Large intestine (tissue), 3 donors: ENCODE results near the gene CXCL13. TPM values are rescaled to one million over a fixed set of nuclear protein-coding genes. Genes with fewer than 3 reads are reported as not detected.

Experiments
- DNase-seq, 2 donors: peaks; one replicate each; pipeline versions ENCODE4 v3.0.0 to v3.0.0-alpha.2; 2013
- H3K27ac ChIP-seq: one replicate; pipeline ENCODE4 v1.5.1; 2013; ENCODE audit warnings: low read length
- H3K27me3 ChIP-seq: 2 replicates; pipeline ENCODE4 v1.6.1; 2013; ENCODE audit warnings: low read length; ENCODE audit not compliant: control insufficient read depth, insufficient read depth
- H3K36me3 ChIP-seq: 2 replicates; pipeline ENCODE4 v1.6.1; 2013; ENCODE audit warnings: low read length; ENCODE audit not compliant: control insufficient read depth, insufficient read depth
- H3K4me1 ChIP-seq: one replicate; pipeline ENCODE4 v1.6.1; 2013; ENCODE audit warnings: low read length; ENCODE audit not compliant: control insufficient read depth, insufficient read depth
- H3K4me3 ChIP-seq: one replicate; pipeline ENCODE4 v1.5.1; 2013; ENCODE audit warnings: low read length
- H3K9me3 ChIP-seq: one replicate; pipeline ENCODE4 v1.6.1; 2013; ENCODE audit warnings: mild to moderate bottlenecking, low read depth, low read length, moderate library complexity; ENCODE audit not compliant: control insufficient read depth
- WGBS: methylation state at CpG from one replicate; pipeline ENCODE4 v1.1.5; 2013; ENCODE audit warnings: low lambda C conversion rate; ENCODE audit not compliant: insufficient coverage; 5-methylcytosine and 5-hydroxymethylcytosine counted together
- polyA plus RNA-seq: library from polyadenylated mRNA; unstranded; fragments of 120-200 nt; gene quantifications from one replicate; pipeline ENCODE4 v1.2.1, GENCODE V29; 2013

Gene CXCL13
- polyA plus RNA-seq, 1 donor = 5.2 TPM

DNA sequence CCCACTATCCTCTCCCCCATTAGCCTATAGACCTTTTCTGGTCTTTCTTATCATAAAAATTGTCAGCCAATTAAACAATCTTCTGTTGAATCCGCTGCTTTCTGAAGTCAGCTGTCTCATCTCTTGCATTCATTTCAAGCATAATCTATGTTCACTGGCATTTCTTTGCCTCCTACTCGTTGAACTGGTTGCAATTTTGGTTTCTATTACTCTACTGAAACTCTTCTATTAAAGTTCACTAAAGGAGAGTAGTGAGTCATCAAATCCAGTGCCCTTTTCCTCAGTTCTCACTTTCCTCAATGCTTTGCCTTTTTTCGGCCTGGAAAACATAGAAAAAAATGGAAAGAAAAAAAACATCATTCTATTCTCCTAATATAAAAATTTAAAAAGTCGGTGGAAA, 23.9 kb upstream of the CXCL13 start:
- Histone ChIP-seq H3K27ac (no peak overlapping the region), H3K4me1 (no peaks in the 10 kb centered on the region), H3K4me3 (no peak overlapping the region), H3K9me3 (no peaks in the 10 kb centered on the region), H3K27me3 (no peaks in the 10 kb centered on the region), H3K36me3 (no peaks in the 10 kb centered on the region)
- WGBS = 83% methylated on average over 3 of the region's 4 CpGs
- no peak for DNase-seq

DNA sequence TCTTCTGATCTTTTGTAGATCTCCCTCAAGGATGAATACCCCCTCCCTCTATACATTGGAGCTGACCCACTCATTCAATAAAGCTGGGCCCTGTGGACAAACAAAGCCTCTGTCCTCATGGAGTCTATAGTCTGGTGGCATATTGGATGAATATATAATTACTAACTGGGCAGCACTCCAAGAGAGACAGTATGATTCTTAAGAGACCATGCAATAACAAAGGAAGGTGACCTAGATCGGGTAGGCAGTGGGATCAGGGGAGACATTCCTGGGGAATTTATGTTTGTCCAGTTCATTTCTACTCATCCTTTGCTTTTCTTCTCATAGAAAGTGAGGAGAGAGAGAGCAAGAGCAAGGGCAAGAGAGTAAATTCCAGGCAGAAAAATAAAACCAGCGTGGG, 23.5 kb upstream of the CXCL13 start:
- H3K27me3 ChIP-seq = no peaks in the 10 kb centered on the region

DNA sequence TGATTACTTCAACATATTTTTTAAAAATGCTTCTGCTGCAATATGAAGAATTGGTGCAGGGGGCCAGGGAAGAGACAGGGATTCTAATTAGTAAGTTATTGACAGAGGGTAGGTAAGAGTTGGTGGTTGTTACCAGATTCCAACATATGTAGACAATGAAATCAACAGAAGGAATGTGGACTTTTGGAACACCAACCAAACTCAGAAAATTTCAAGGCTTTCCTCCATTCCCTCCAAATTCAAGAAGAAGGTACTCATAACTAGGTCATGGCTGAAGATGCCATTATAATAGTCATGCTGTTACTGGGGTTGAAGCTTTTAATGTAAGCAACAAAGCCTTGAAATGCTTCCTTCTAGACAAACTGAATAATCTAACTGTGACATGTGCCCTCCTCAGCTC, 22.9 kb upstream of the CXCL13 start:
- H3K27ac ChIP-seq = no peak overlapping the region
- DNase-seq = no peak
- no peak overlapping the region for H3K4me3 ChIP-seq
- H3K9me3 ChIP-seq = no peaks in the 10 kb centered on the region
- no peaks in the 10 kb centered on the region for H3K36me3 ChIP-seq
- no peaks in the 10 kb centered on the region for H3K27me3 ChIP-seq
- H3K4me1 ChIP-seq = no peaks in the 10 kb centered on the region

More for the DNA sequence above, 23.5 kb upstream of the CXCL13 start:
- Histone ChIP-seq H3K4me1 (no peaks in the 10 kb centered on the region), H3K27ac (no peak overlapping the region), H3K36me3 (no peaks in the 10 kb centered on the region), H3K4me3 (no peak overlapping the region), H3K9me3 (no peaks in the 10 kb centered on the region)
- 100% methylated on average over 1 of the region's 2 CpGs for WGBS
- no peak for DNase-seq

DNA sequence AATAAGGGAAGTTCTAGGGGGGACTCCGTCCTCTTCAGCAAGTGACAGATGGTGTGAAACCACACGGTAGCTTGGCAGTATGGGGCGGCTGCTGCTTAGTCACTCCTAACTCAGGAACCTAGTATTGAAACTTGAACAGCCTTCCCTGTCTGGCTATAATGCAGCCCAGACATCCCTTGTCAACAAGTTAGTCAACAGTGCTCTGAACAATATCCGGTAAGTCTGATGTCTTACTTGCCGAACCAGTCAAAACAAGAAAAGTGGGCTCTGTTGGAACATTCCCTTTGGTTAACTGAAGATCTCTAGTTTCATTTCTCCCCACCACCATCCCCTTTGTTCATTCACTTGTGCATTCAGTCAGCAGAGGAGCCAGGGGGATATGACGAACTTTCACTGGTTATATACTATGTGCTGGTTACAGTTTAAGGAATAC, 18.7 kb upstream of the CXCL13 start:
- no peaks in the 10 kb centered on the region for H3K27me3 ChIP-seq
- DNase-seq = no peak
- no peaks in the 10 kb centered on the region for H3K4me1 ChIP-seq
- no peaks in the 10 kb centered on the region for H3K9me3 ChIP-seq
- H3K27ac ChIP-seq = no peak overlapping the region
- H3K4me3 ChIP-seq = no peak overlapping the region
- H3K36me3 ChIP-seq = no peaks in the 10 kb centered on the region
- no CpG with 5 or more reads among the region's 6 CpGs for WGBS

DNA sequence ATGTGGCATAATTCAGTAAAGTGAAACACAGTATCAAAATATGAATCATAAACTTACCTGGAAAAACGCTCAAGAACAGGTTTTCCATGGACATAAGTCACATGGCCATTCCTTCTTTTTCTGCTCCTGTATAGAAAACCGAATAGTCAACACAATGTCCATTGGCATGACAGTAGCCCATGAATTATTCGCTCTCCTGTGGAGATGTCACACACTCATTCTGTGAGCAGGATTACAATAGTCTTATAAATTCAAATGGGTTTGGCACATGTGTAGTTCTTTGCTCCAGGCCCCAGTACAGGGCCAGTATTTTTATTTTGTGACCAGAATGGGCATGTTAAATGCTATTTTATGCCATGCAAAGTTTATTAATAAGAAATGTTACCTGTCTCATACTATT, 15.1 kb upstream of the CXCL13 start:
- DNase-seq = no peak
- WGBS = no CpG with 5 or more reads among the region's 3 CpGs

DNA sequence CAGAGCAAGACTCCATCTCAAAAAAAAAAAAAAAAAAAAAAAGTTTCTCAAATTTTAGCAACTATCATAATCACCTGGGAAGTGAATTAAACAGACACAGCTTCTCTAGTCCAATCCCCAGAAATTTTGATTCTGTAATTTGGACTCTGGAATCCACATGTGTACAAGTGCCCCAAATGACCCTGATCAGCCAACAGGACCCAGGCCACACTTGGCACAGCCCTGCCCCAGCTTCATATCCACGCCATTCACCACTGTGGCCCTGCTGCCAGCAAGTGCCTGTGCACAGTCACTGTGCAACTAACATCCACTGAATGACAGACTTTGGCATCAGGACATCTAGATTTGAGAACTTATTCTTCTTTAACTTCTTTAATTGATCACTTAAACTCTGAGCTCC, 14.1 kb upstream of the CXCL13 start:
- Histone ChIP-seq H3K36me3 (no peaks in the 10 kb centered on the region), H3K4me1 (no peaks in the 10 kb centered on the region), H3K9me3 (no peaks in the 10 kb centered on the region), H3K4me3 (no peak overlapping the region), H3K27ac (no peak overlapping the region), H3K27me3 (no peaks in the 10 kb centered on the region)
- no peak for DNase-seq
- no CpG with 5 or more reads among the region's 1 CpG for WGBS

More for the DNA sequence above, 15.1 kb upstream of the CXCL13 start:
- Histone ChIP-seq H3K4me3 (no peak overlapping the region), H3K27me3 (no peaks in the 10 kb centered on the region), H3K36me3 (no peaks in the 10 kb centered on the region), H3K27ac (no peak overlapping the region), H3K4me1 (no peaks in the 10 kb centered on the region), H3K9me3 (no peaks in the 10 kb centered on the region)

DNA sequence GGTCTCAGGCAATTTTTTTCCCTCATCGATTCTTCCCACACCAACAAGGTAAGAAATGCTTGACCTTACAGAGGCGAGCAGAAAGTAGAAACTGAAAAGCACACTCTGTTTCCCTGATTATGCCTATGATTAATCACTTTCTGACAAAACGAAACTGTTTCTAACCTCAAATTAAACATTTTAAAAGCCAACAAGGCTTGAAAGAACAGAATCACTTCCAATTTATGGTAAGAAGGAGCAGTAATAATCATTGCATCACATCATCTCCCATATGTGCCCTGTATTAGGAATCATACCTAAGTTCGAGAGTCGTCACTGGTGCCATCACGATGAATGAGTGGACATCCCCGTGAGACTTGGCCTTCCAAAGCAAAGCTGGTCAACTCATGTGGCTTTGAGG, 12.5 kb upstream of the CXCL13 start:
- no peak for DNase-seq
- no peaks in the 10 kb centered on the region for H3K36me3 ChIP-seq
- H3K27me3 ChIP-seq = no peaks in the 10 kb centered on the region
- no peaks in the 10 kb centered on the region for H3K9me3 ChIP-seq
- no peaks in the 10 kb centered on the region for H3K4me1 ChIP-seq
- no peak overlapping the region for H3K27ac ChIP-seq
- WGBS = 95% methylated on average over 4 of the region's 7 CpGs
- H3K4me3 ChIP-seq = no peak overlapping the region

DNA sequence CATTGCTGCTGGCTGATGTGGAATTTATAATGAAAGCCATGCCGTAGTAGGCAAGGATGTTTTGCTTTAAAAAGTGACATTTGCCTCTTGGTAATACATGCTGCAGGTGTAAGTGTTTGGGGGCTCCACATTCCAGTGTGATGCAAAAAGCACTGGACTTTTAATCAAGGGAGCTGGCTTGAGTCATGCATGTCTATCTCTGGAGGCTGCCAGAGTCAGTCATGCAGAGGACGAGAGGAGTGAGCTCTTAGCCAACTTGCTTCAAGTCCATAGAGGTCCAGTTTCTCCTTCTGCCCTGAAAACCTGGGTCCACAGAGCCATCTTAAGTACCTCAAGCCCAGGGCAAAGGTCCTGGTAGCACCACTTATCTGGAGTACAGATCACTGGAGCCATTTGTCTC, 11.6 kb upstream of the CXCL13 start:
- no peak overlapping the region for H3K27ac ChIP-seq
- no CpG with 5 or more reads among the region's 2 CpGs for WGBS
- H3K27me3 ChIP-seq = no peaks in the 10 kb centered on the region
- no peak for DNase-seq
- H3K4me1 ChIP-seq = no peaks in the 10 kb centered on the region
- no peaks in the 10 kb centered on the region for H3K36me3 ChIP-seq
- no peak overlapping the region for H3K4me3 ChIP-seq
- no peaks in the 10 kb centered on the region for H3K9me3 ChIP-seq

DNA sequence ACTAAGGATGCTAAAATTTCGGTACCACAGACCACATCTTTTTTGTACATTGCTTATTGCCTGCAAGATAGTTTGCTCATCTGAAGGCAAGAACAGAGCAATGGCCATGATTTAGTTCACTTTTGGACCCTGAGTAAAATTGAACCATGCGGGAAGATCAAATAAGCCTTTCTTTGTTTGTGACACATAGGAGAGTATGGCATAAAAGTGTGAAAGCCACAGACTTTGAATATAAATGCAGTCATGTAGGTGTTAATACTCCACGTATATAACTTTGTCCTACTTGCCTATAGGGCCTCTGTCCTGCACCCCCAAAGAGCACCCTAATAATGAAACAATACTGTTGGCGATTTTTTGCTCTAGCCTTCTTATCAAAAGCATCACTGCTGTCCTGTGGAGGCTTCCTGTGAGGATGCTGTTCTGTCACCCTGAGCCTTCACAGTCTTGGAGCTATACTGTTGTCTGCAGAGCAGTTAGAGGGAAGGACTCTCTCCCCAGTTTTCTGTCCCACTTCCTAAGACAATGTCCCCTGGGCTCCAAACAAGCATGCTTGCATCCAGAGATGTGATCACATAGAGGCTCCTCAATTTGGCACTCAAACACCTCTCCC, 10.2 kb upstream of the CXCL13 start:
- Histone ChIP-seq H3K4me1 (no peaks in the 10 kb centered on the region), H3K36me3 (no peaks in the 10 kb centered on the region), H3K27ac (no peak overlapping the region), H3K27me3 (no peaks in the 10 kb centered on the region), H3K4me3 (no peak overlapping the region), H3K9me3 (no peaks in the 10 kb centered on the region)
- no peak for DNase-seq
- 80% methylated on average over 1 of the region's 4 CpGs for WGBS

DNA sequence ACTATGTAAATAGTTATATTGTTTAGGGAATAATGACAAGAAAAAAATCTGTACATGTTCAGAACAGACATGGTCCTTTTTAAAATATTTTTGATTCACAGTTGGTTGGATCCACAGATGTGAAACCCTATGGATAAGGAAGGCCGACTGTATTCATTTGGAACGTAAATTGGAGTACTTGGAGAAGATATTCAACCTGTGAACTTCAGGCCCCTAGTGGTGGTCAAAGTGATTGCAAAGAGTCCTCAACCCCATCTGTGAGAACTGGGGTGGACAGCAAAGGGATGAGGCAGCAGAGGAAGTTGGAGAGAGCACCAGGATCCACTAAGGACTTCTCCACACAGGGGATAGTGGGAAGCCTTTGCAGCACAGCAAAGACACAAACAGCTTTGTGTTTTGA, 6.2 kb upstream of the CXCL13 start:
- WGBS = no CpG with 5 or more reads among the region's 2 CpGs
- peak in 1 of 2 donors; percentile 8 for DNase-seq
- Histone ChIP-seq H3K4me1 (no peaks in the 10 kb centered on the region), H3K36me3 (no peaks in the 10 kb centered on the region), H3K4me3 (no peak overlapping the region), H3K27ac (no peak overlapping the region), H3K27me3 (peaks cover 4% of the 10 kb centered on the region), H3K9me3 (no peaks in the 10 kb centered on the region)
